WTC11 (cell line): Measurements from ENCODE around the gene KCNJ15.

Experiments
- ATF3 ChIP-seq: sonication (generic); formaldehyde crosslinking; conservative IDR thresholded peaks from 2 replicates; pipeline ENCODE4 v1.8.1; 2022; ENCODE audit warnings: mild to moderate bottlenecking, missing genetic modification reagents
- CREM ChIP-seq: sonication (generic); formaldehyde crosslinking; IDR thresholded peaks from 2 replicates; pipeline ENCODE4 v1.8.1; 2022; ENCODE audit warnings: mild to moderate bottlenecking, missing genetic modification reagents, moderate library complexity
- CTCF ChIP-seq: fragments of 200-600 bp; IDR thresholded peaks from 2 replicates; pipeline ENCODE4 v1.8.0; 2022; ENCODE audit warnings: antibody characterized with exemption
- ETV6 ChIP-seq: sonication (generic); formaldehyde crosslinking; IDR thresholded peaks from 2 replicates; pipeline ENCODE4 v1.8.1; 2022; ENCODE audit warnings: mild to moderate bottlenecking, missing genetic modification reagents
- FOXJ3 ChIP-seq: sonication (generic); formaldehyde crosslinking; IDR thresholded peaks from 2 replicates; pipeline ENCODE4 v1.9.0; 2021; ENCODE audit warnings: missing genetic modification reagents, mild to moderate bottlenecking, borderline replicate concordance
- FOXP4 ChIP-seq: sonication (generic); formaldehyde crosslinking; IDR thresholded peaks from 2 replicates; pipeline ENCODE4 v1.8.0; 2022; ENCODE audit warnings: mild to moderate bottlenecking, missing genetic modification reagents
- MAX ChIP-seq: sonication (generic); formaldehyde crosslinking; IDR thresholded peaks from 2 replicates; pipeline ENCODE4 v1.8.0; 2022; ENCODE audit warnings: mild to moderate bottlenecking, missing genetic modification reagents
- NR1H2 ChIP-seq: sonication (generic); formaldehyde crosslinking; IDR thresholded peaks from 2 replicates; pipeline ENCODE4 v1.9.0; 2021; ENCODE audit warnings: mild to moderate bottlenecking, moderate library complexity, missing genetic modification reagents
- SMAD4 ChIP-seq: sonication (generic); formaldehyde crosslinking; IDR thresholded peaks from 2 replicates; pipeline ENCODE4 v1.8.0; 2022; ENCODE audit warnings: mild to moderate bottlenecking, missing genetic modification reagents
- TP53 ChIP-seq: sonication (generic); formaldehyde crosslinking; IDR thresholded peaks from 2 replicates; pipeline ENCODE4 v1.8.1; 2023; ENCODE audit warnings: mild to moderate bottlenecking, missing genetic modification reagents
- ZBTB43 ChIP-seq: sonication (generic); formaldehyde crosslinking; IDR thresholded peaks from 2 replicates; pipeline ENCODE4 v1.8.1; 2023; ENCODE audit warnings: mild to moderate bottlenecking, missing genetic modification reagents
- ZNF263 ChIP-seq: sonication (generic); formaldehyde crosslinking; IDR thresholded peaks from 2 replicates; pipeline ENCODE4 v1.8.1; 2022; ENCODE audit warnings: low read depth, mild to moderate bottlenecking, moderate library complexity, missing genetic modification reagents
- ZNF512 ChIP-seq: sonication (generic); formaldehyde crosslinking; IDR thresholded peaks from 2 replicates; pipeline ENCODE4 v1.8.1; 2022; ENCODE audit warnings: missing genetic modification reagents, borderline replicate concordance

GRCh38 chr21:38303300-38303699, 46.5 kb downstream of the KCNJ15 start:
- TF ChIP-seq CTCF: no peak
- TF ChIP-seq ATF3 (CRISPR knock-in tag): no peak
- no peak for TF ChIP-seq ZNF263 (CRISPR knock-in tag)
- no peak for TF ChIP-seq FOXJ3
- TF ChIP-seq TP53: no peak
- TF ChIP-seq CREM (CRISPR knock-in tag): no peak
- TF ChIP-seq ETV6 (CRISPR knock-in tag): no peak
- no peak for TF ChIP-seq ZBTB43 (CRISPR knock-in tag)
- TF ChIP-seq NR1H2: no peak
- no peak for TF ChIP-seq ZNF512 (CRISPR knock-in tag)
- no peak for TF ChIP-seq MAX
- TF ChIP-seq FOXP4 (CRISPR knock-in tag): no peak
- no peak for TF ChIP-seq SMAD4 (CRISPR knock-in tag)
